ENCODE data around the gene SETDB1. TPM values are rescaled to one million over a fixed set of nuclear protein-coding genes. Genes with fewer than 3 reads are reported as not detected.

SETDB1 gene
- total RNA-seq, 4 donors from 2014 or later = 32.3 to 41.4 (median 39.5) TPM

DNA sequence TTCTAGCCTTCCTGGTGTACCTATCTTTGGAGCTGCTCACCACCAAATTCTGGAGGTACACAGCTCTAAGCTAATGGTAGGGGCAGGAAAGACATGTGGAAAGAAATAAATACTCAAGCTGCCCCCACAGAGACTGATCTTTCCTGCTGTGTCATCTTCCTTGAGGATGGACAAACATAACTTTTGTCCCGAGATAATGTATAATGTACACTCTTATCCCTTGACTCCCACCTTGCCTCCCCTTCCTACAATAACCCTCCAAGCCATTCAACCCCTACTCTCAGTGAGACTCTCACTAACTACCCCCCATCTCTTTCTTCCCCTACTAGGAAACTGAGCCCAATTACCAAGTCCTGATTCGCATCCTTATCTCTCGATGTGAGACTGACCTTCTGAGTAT lies 68.1 kb downstream of the SETDB1 start:
- TF ChIP-seq, protein P1, sequence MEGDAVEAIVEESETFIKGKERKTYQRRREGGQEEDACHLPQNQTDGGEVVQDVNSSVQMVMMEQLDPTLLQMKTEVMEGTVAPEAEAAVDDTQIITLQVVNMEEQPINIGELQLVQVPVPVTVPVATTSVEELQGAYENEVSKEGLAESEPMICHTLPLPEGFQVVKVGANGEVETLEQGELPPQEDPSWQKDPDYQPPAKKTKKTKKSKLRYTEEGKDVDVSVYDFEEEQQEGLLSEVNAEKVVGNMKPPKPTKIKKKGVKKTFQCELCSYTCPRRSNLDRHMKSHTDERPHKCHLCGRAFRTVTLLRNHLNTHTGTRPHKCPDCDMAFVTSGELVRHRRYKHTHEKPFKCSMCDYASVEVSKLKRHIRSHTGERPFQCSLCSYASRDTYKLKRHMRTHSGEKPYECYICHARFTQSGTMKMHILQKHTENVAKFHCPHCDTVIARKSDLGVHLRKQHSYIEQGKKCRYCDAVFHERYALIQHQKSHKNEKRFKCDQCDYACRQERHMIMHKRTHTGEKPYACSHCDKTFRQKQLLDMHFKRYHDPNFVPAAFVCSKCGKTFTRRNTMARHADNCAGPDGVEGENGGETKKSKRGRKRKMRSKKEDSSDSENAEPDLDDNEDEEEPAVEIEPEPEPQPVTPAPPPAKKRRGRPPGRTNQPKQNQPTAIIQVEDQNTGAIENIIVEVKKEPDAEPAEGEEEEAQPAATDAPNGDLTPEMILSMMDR (IDR thresholded peaks at IDR 0.05; ENCODE audit: low read depth) = no peak

DNA sequence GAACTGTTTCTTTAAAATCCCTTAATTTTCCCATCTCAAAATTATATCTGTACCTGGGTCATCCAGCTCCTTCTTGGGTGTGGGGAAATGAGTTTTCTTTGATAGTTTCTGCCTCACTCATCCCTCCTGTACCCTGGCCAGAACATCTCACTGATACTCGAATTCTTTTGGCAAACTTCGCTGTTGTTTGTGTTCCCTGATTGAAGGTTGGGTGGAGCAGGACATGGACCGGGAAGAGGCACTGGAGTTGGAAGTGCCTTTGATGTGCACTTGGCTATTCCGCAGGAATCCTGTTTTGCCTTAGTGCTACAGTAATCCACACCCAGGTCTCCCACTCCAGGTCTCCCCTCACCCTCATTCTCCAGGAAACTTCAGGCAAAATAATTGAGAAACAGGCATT lies 69.3 kb downstream of the SETDB1 start:
- TF ChIP-seq, protein P1 (IDR thresholded peaks at IDR 0.05; ENCODE audit: low read depth) = no peak

DNA sequence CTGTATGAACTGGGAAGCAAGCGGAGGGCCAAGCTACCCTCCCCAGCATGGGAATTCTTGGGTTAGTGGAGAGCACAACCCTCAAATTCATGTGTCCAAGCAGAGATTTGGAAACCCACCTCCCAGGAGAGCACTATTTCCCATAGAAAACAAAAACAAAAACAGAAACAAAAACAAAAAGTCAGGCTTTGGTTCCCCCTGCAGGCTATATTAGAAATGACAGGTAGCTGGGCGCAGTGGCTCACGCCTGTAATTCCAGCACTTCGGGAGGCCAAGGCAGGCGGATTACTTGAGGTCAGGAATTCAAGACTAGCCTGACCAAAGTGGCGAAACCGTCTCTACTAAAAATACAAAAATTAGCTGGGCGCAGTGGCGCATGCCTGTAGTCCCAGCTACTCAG lies 69.7 kb downstream of the SETDB1 start:
- TF ChIP-seq, protein P1 (IDR thresholded peaks at IDR 0.05; ENCODE audit: low read depth) = no peak

DNA sequence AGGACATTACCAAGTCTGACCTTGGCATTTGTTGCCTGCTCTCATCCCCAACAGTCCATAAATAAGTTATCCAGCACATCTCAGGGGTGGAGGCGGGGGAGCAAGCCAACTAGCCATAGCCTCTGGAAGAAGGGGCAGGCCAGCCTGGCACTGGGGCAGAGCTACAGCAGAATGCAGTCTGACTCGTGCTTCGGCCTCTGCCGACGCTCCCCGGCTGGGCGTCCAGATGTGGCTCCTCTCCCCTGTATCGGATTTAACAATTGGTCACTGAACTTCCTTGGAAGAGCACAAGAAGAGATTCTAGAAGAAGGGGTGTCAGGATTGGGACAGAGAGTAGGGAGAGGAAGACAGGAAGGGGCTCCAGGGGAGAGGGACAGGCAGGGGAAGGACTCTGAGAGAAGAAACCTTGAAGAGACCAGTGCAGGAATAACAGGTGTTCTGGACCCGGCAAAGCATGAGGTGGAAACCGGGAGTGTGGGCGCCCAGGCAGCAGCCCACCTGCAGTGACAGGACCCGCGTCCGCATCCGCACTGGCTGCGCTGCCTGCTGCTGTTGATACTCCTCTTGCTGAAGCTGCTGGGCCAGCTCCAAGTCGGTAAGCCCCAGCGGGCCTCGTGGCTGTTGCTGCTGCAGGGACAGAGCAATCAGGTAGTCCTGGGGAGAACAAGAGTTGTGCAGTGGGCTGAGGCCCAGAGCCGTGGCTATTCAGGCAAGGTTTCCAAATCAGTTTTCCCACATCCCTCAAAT lies 71.1 kb downstream of the SETDB1 start:
- TF ChIP-seq, protein P1 (IDR thresholded peaks at IDR 0.05; ENCODE audit: low read depth) = no peak

DNA sequence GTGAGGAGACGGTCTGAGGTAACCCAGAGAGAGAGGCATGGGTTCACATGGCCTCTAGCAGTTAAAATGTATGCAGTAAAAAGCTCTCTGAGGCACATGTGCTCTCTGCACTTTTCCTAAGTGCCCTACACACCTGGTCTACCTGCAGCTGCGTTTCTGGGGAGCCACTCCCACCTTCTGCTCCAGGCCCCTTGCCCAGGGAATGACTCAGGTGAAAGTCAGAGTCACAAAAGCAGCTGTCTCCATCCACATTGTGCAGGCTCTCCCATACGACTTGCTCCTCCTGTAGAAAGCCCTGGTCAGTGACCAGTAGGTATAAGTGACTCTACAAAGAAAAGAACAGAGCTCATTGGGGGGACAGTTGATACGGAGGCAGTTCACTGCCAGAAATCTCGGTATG lies 71.8 kb downstream of the SETDB1 start:
- TF ChIP-seq, protein P1 (IDR thresholded peaks at IDR 0.05; ENCODE audit: low read depth) = no peak

DNA sequence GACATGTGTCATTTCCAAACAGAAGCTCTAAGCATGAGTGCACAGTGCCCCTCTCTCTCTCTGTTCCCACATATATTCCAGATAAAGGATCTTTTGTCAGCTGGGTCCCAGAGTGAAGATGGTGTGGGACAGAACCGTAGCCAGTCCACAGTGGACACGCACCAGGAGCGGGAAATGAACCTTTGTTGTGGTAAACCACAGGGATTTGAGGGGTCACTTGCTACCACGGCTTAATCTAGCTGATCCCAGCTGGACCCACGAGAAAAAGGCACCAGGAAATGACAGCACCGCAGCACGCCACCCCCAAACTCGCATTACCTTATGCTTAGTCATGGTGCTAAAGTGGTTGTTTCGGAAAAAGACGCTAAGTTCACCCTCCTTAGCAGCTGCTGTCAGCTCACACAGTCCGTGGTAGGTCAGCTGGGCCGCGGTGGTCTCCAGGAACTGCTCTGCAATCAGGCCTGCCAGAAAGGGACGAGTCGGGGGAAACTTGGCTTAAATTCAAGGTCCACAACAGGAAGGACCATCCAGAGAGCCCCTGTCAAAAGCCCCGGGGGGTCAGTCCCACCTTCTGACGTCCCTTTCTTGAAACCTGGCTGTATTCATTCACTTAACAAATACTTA lies 73.0 kb downstream of the SETDB1 start:
- TF ChIP-seq, protein P1 (IDR thresholded peaks at IDR 0.05; ENCODE audit: low read depth) = no peak

DNA sequence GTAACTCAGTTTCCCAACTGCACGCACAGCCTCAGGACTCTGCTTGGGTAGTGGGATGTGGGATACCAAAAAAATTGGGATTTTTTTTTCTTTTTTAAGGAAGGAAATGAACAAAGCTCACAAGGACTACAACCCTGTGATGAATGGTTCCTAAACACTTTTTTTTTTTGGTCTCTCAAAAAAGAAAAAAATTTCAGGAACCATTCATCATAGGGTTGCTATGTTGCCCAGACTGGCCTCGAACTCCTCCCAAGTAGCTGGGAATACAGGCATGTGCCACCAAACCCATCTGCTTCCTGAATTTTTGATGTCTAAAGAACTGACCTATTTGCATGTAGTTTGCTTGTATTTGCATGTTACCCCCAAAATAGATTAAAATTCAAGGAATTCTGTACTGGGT lies 73.8 kb downstream of the SETDB1 start:
- TF ChIP-seq, protein P1 (IDR thresholded peaks at IDR 0.05; ENCODE audit: low read depth) = no peak

Measured in subcutaneous adipose tissue (tissue), 4 donors.